H1 (cell line): ENCODE data around the gene SMTNL1. TPM values are rescaled to one million over a fixed set of nuclear protein-coding genes. Genes with fewer than 3 reads are reported as not detected.
A peak's percentile ranks its signal among the peaks of the same experiment; 100 is the strongest.

Source experiments
- CTCF ChIA-PET: fragments of 300-600 bp; sonication (Branson Sonifier 250); formaldehyde crosslinking; loops from one replicate; lab custom pipeline; 2021; ENCODE audit not compliant: partially characterized antibody; lab: Charles Lee
- POLR2A ChIA-PET: fragments of 300-600 bp; sonication (Branson Sonifier 250); formaldehyde crosslinking; loops from one replicate; lab custom pipeline; 2021; ENCODE audit warnings: inconsistent platforms; ENCODE audit not compliant: partially characterized antibody; lab: Charles Lee
- DNase-seq, 2 experiments: peaks; one replicate each; pipeline versions ENCODE4 v3.0.0 to v3.0.0-alpha.2; 2010 to 2022; ENCODE audit warnings: low spot score in 2 of 2, low read depth in 1 of 2, mixed read lengths in 1 of 2
- FAIRE-seq: peaks from 2 replicates; lab custom pipeline; 2011; peaks lifted over from hg19 to GRCh38; lab: Jason Lieb, UNC
- H2AFZ ChIP-seq: 2 replicates; pipeline ENCODE4 v1.8.1; 2012; ENCODE audit warnings: low read length, inconsistent platforms
- H2AK5ac ChIP-seq: 2 replicates; pipeline ENCODE4 v1.6.1; 2013; ENCODE audit warnings: low read depth, low read length
- H2BK120ac ChIP-seq: replicated peaks from 2 replicates; pipeline ENCODE3; 2013; ENCODE audit warnings: low read depth, low read length, inconsistent platforms
- H2BK12ac ChIP-seq: 2 replicates; pipeline ENCODE4 v1.6.1; 2013; ENCODE audit warnings: low read depth, low read length
- H2BK15ac ChIP-seq: 2 replicates; pipeline ENCODE4 v1.6.1; 2013; ENCODE audit warnings: low read length
- H2BK20ac ChIP-seq: 2 replicates; pipeline ENCODE4 v1.6.1; 2013; ENCODE audit warnings: low read length
- H2BK5ac ChIP-seq: 2 replicates; pipeline ENCODE4 v1.6.1; 2013; ENCODE audit warnings: low read depth, low read length
- H3K14ac ChIP-seq: 2 replicates; pipeline ENCODE4 v1.6.1; 2013; ENCODE audit warnings: inconsistent platforms; ENCODE audit not compliant: insufficient read length
- H3K18ac ChIP-seq: 2 replicates; pipeline ENCODE4 v1.6.1; 2013; ENCODE audit warnings: low read length; ENCODE audit errors: extremely low read depth
- H3K23ac ChIP-seq: 2 replicates; pipeline ENCODE4 v1.6.1; 2013; ENCODE audit warnings: inconsistent platforms; ENCODE audit not compliant: insufficient read length
- H3K23me2 ChIP-seq: 2 replicates; pipeline ENCODE4 v1.6.1; 2013; ENCODE audit warnings: low read depth, low read length
- H3K27ac ChIP-seq: 2 replicates; pipeline ENCODE4 v1.6.1; 2011; ENCODE audit warnings: low read depth, low read length, inconsistent platforms
- H3K27me3 ChIP-seq, 4 experiments: replicated peaks in 1 of 4; 1 replicate in 1 of 4; 2 replicates in 3 of 4; pipeline versions ENCODE4 v1.6.1 to v1.8.1; 2011 to 2013; ENCODE audit warnings: low read length in 3 of 4, mild to moderate bottlenecking in 3 of 4, inconsistent platforms in 2 of 4, mixed read lengths in 2 of 4, moderate library complexity in 1 of 4; ENCODE audit not compliant: control insufficient read depth in 3 of 4, insufficient read depth in 3 of 4; ENCODE audit errors: extremely low read depth in 1 of 4
- H3K36me3 ChIP-seq, 4 experiments: 2 replicates each; pipeline versions ENCODE4 v1.6.1 to v1.8.1; 2011 to 2013; ENCODE audit warnings: mild to moderate bottlenecking in 4 of 4, low read length in 3 of 4, moderate library complexity in 2 of 4, control low read depth in 1 of 4, inconsistent platforms in 1 of 4; ENCODE audit not compliant: insufficient read depth in 4 of 4, control insufficient read depth in 2 of 4
- H3K4ac ChIP-seq: replicated peaks from 2 replicates; pipeline ENCODE3; 2013; ENCODE audit warnings: low read length, low read depth, mixed read lengths, inconsistent platforms; ENCODE audit not compliant: insufficient read length
- H3K4me1 ChIP-seq, 4 experiments: replicated peaks in 1 of 4; 1 replicate in 1 of 4; 2 replicates in 3 of 4; pipeline versions ENCODE4 v1.6.1 to v1.8.1; 2011 to 2013; ENCODE audit warnings: low read length in 3 of 4, inconsistent platforms in 2 of 4, mixed read lengths in 1 of 4; ENCODE audit not compliant: insufficient read depth in 4 of 4, control insufficient read depth in 3 of 4
- H3K4me2 ChIP-seq, 2 experiments: 2 replicates each; pipeline versions ENCODE4 v1.6.1 to v1.8.1; 2011 to 2013; ENCODE audit warnings: low read depth in 2 of 2, low read length in 2 of 2, control low read depth in 1 of 2, inconsistent platforms in 1 of 2, mild to moderate bottlenecking in 1 of 2; ENCODE audit not compliant: insufficient read depth in 1 of 2
- H3K4me3 ChIP-seq, 4 experiments: fragments of 200-600, 300-600 bp in 1 of 4; sonication (generic), shearing (Covaris generic), sonication (Bioruptor Twin) in 1 of 4; 2 replicates each; pipeline versions ENCODE4 v1.5.1 to v1.8.1; 2011 to 2016; ENCODE audit warnings: low read length in 4 of 4, low read depth in 3 of 4, control low read depth in 2 of 4, inconsistent platforms in 2 of 4, mild to moderate bottlenecking in 2 of 4, mixed read lengths in 1 of 4, moderate library complexity in 1 of 4; ENCODE audit not compliant: insufficient read depth in 2 of 4; ENCODE audit errors: extremely low read depth in 1 of 4
- H3K56ac ChIP-seq: replicated peaks from 2 replicates; pipeline ENCODE3; 2013; ENCODE audit warnings: low read depth, mild to moderate bottlenecking, mixed read lengths, low read length, inconsistent platforms; ENCODE audit not compliant: insufficient read length
- H3K79me1 ChIP-seq: 2 replicates; pipeline ENCODE4 v1.6.1; 2013; ENCODE audit warnings: low read depth, low read length, control low read depth
- H3K79me2 ChIP-seq, 2 experiments: 2 replicates each; pipeline versions ENCODE4 v1.6.1 to v1.8.1; 2012 to 2013; ENCODE audit warnings: low read length in 2 of 2, mild to moderate bottlenecking in 2 of 2, inconsistent platforms in 1 of 2; ENCODE audit not compliant: insufficient read depth in 2 of 2, control insufficient read depth in 1 of 2
- H3K9ac ChIP-seq, 4 experiments: replicated peaks in 1 of 4; 1 replicate in 1 of 4; 2 replicates in 3 of 4; pipeline versions ENCODE4 v1.6.1 to v1.8.1; 2011 to 2013; ENCODE audit warnings: low read depth in 3 of 4, low read length in 3 of 4, control low read depth in 2 of 4, mild to moderate bottlenecking in 2 of 4, moderate library complexity in 2 of 4, inconsistent platforms in 1 of 4; ENCODE audit errors: extremely low read depth in 1 of 4
- H3K9me3 ChIP-seq, 2 experiments: 2 replicates each; pipeline versions ENCODE4 v1.6.1 to v1.8.1; 2012 to 2013; ENCODE audit warnings: mild to moderate bottlenecking in 2 of 2, moderate library complexity in 2 of 2, control low read depth in 1 of 2, inconsistent platforms in 1 of 2, low read depth in 1 of 2, low read length in 1 of 2, mixed read lengths in 1 of 2; ENCODE audit not compliant: insufficient read depth in 2 of 2
- H4K20me1 ChIP-seq, 2 experiments: replicated peaks in 1 of 2; 2 replicates each; pipeline versions ENCODE3 to v1.8.1; 2011 to 2013; ENCODE audit warnings: inconsistent platforms in 2 of 2, low read length in 2 of 2, mild to moderate bottlenecking in 1 of 2; ENCODE audit not compliant: insufficient read depth in 2 of 2, control insufficient read depth in 1 of 2
- H4K5ac ChIP-seq: 2 replicates; pipeline ENCODE4 v1.6.1; 2013; ENCODE audit warnings: low read length, low read depth, mixed read lengths, inconsistent platforms; ENCODE audit not compliant: insufficient read length
- H4K8ac ChIP-seq: 2 replicates; pipeline ENCODE4 v1.8.0; 2013; ENCODE audit warnings: mild to moderate bottlenecking, moderate library complexity, low read length, inconsistent platforms; ENCODE audit not compliant: insufficient read depth; ENCODE audit errors: extremely low read depth
- H4K91ac ChIP-seq: replicated peaks from 2 replicates; pipeline ENCODE3; 2013; ENCODE audit warnings: low read length, mixed read lengths, inconsistent platforms; ENCODE audit not compliant: insufficient read length
- ATF2 ChIP-seq: IDR thresholded peaks from 2 replicates; pipeline ENCODE4 v1.6.1; 2012; ENCODE audit warnings: low read length, inconsistent platforms
- ATF3 ChIP-seq: IDR thresholded peaks from 2 replicates; pipeline ENCODE4 v1.6.1; 2011; ENCODE audit warnings: low read depth, mild to moderate bottlenecking, low read length; ENCODE audit not compliant: insufficient read depth
- CHD2 ChIP-seq: IDR thresholded peaks from 2 replicates; pipeline ENCODE4 v1.6.1; 2012; ENCODE audit warnings: low read length, improper control_type of control experiment
- E2F6 ChIP-seq: IDR thresholded peaks from 2 replicates; pipeline ENCODE4 v1.6.1; 2012; ENCODE audit warnings: inconsistent platforms
- JUN ChIP-seq: IDR thresholded peaks from 2 replicates; pipeline ENCODE4 v1.6.1; 2011; ENCODE audit warnings: low read depth, mild to moderate bottlenecking, improper control_type of control experiment, low read length
- JUND ChIP-seq: IDR thresholded peaks from 2 replicates; pipeline ENCODE4 v1.6.1; 2011; ENCODE audit warnings: mild to moderate bottlenecking, improper control_type of control experiment, low read length
- SIRT6 ChIP-seq: IDR thresholded peaks from one replicate; pipeline ENCODE4 v1.7.1; 2012; ENCODE audit warnings: low read length, inconsistent platforms
- SP4 ChIP-seq: IDR thresholded peaks from 2 replicates; pipeline ENCODE4 v1.6.1; 2012; ENCODE audit warnings: low read length, inconsistent platforms
- TAF1 ChIP-seq: IDR thresholded peaks from 2 replicates; pipeline ENCODE4 v1.6.1; 2011; ENCODE audit warnings: mild to moderate bottlenecking, low read depth, low read length
- TAF7 ChIP-seq: optimal IDR thresholded peaks from 2 replicates; pipeline ENCODE3; 2011; ENCODE audit warnings: low read depth, mild to moderate bottlenecking, inconsistent platforms, low read length, moderate library complexity, borderline replicate concordance
- WGBS, 2 experiments: shearing (Covaris generic) in 1 of 2; methylation state at CpG; one replicate each; pipeline versions ENCODE4 v1.1.6 to v1.1.7; 2013 to 2015; ENCODE audit warnings: low lambda C conversion rate in 2 of 2, mixed read lengths in 2 of 2, inconsistent platforms in 1 of 2, low coverage in 1 of 2, missing lambda C conversion rate in 1 of 2; ENCODE audit not compliant: insufficient replicate concordance in 2 of 2, insufficient coverage in 1 of 2, insufficient read length in 1 of 2; ENCODE audit errors: extremely low coverage in 1 of 2, missing lambda C conversion rate in 1 of 2; 5-methylcytosine and 5-hydroxymethylcytosine counted together
- polyA plus RNA-seq, 7 experiments: library from polyadenylated mRNA; depleted of rRNA in 3 of 7; stranded (reverse) in 5 of 7; unstranded in 2 of 7; fragments of >200 nt in 5 of 7; fragments of 200-250 nt in 2 of 7; gene quantifications; 1 replicate in 5 of 7; 2 replicates in 1 of 7; 4 replicates in 1 of 7; pipeline versions ENCODE4 v1.2.1 to v1.2.3, GENCODE V29; 2011 to 2013; ENCODE audit warnings: missing spikeins in 2 of 7, mixed read lengths in 2 of 7
- total RNA-seq: library from RNA; stranded (reverse); fragmentation: NEBNext Ultra II Directional; extraction: Animal tissue kit (Norgen Biotek cat#: 25700); gene quantifications from 2 replicates; pipeline ENCODE4 v1.2.1, GENCODE V29; 2021

SMTNL1 gene
- total and polyA plus RNA-seq, 2 of the 8 experiments (the other 6 are each of a cell fraction or from before 2014, with no cell fraction given), result 0.18 TPM; not detected in 1

- Histone ChIP-seq H4K20me1 (no peaks in the 10 kb centered on the region), H2BK5ac (peak overlapping the region; percentile 48; the same call in 1 of the 2 replicates), H3K27me3 (no peaks in the 10 kb centered on the region; a peak in 2 of 7 replicates), H3K9ac (no peak overlapping the region; a peak in 1 of 7 replicates), H2AFZ (no peak overlapping the region), H3K4ac (no peak overlapping the region), H4K91ac (no peak overlapping the region), H3K9me3 (no peaks in the 10 kb centered on the region), H3K23ac (no peak overlapping the region), H3K79me1 (no peaks in the 10 kb centered on the region), H3K14ac (no peak overlapping the region), H2BK120ac (no peak overlapping the region), H3K56ac (no peak overlapping the region), H3K27ac (no peak overlapping the region), H3K4me3 (no peak overlapping the region), H3K36me3 (no peaks in the 10 kb centered on the region), H2BK20ac (0 out of 2 replicates have a peak overlapping the region, but pooled peaks have one; percentile 32), H3K4me2 (peak overlapping the region; percentile 2 to 33; a peak in 1 of 4 replicates), H3K4me1 (peaks cover 0 to 15% (median 11%) of the 10 kb centered on the region in 4 experiments; a peak in 6 of 7 replicates), H2BK15ac (peak overlapping the region; percentile 48), H3K79me2 (no peaks in the 10 kb centered on the region), H2AK5ac (peak overlapping the region; percentile 71), H4K5ac (no peak overlapping the region), H3K18ac (peak overlapping the region; percentile 94), H4K8ac (no peak overlapping the region), H3K23me2 (no peaks in the 10 kb centered on the region), H2BK12ac (peak overlapping the region; percentile 99)
- no peak for DNase-seq
- ChIA-PET CTCF (interaction anchor here (0.5 to 5.5 kb wide), 13 partner anchors 9 to 547 kb away, joined by 3 to 28 read pairs (median 3); partner anchors contain the start of gene SLC43A1), POLR2A (interaction anchor here (0.6 to 7.2 kb wide), 16 partner anchors 9 to 218 kb away, joined by 3 to 47 read pairs (median 3); partner anchors contain the start of genes RTN4RL2 and UBE2L6)
- WGBS, 2 experiments, result 67% methylated on average over 6 of the region's 6 CpGs; no CpG with 5 or more reads in 1 of the 2 experiments
- FAIRE-seq, result no peak
- TF ChIP-seq SP4 (no peak), JUND (no peak), JUN (no peak), E2F6 (no peak), ATF3 (no peak), TAF1 (no peak), ATF2 (no peak), SIRT6 (no peak), TAF7 (no peak), CHD2 (no peak)
Observed at GRCh38 chr11:57543593-57543992, 6.2 kb downstream of the SMTNL1 start.
